ENCODE data around the gene CNTN1. TPM values are rescaled to one million over a fixed set of nuclear protein-coding genes. Genes with fewer than 3 reads are reported as not detected.

CNTN1 gene
- total and polyA plus RNA-seq, 2 donors (not counting 1 experiment from before 2014, with no cell fraction given): not detected

- no peak overlapping the region for H3K4me3 Mint-ChIP-seq
- H3K9me3 Mint-ChIP-seq (ENCODE audit: insufficient read depth): peaks cover 5% of the 10 kb centered on the region
- H3K36me3 ChIP-seq (replicated peaks in 1 of 2; ENCODE audit: control extremely low read depth in 1 of 2, control insufficient read depth in 1 of 2, extremely low read depth in 1 of 2, insufficient read depth in 2 of 2, low read length in 1 of 2): no peaks in the 10 kb centered on the region
- no peak overlapping the region for H3K27ac Mint-ChIP-seq
- H3K79me2 ChIP-seq (ENCODE audit: control insufficient read depth, insufficient read depth, low read length): no peaks in the 10 kb centered on the region
- no peaks in the 10 kb centered on the region for H3K4me1 ChIP-seq (ENCODE audit: control insufficient read depth in 2 of 2, insufficient read depth in 2 of 2, low read length in 2 of 2)
- DNase-seq (no peak), ATAC-seq (ENCODE audit: low read depth) (no peak)
- H2AFZ ChIP-seq (ENCODE audit: insufficient read depth, low read depth, low read length, poor library complexity, severe bottlenecking): no peak overlapping the region
- intact Hi-C loops (cut with micrococcal nuclease): no loop called here
- H3K27me3 ChIP-seq (replicated peaks in 1 of 4; ENCODE audit: control extremely low read depth in 1 of 4, control insufficient read depth in 3 of 4, insufficient read depth in 4 of 4, low read length in 3 of 4): no peaks in the 10 kb centered on the region
- H3K9me3 ChIP-seq (ENCODE audit: control extremely low read depth in 1 of 3, control insufficient read depth in 2 of 3, insufficient read depth in 1 of 3, low read length in 2 of 3): no peaks in the 10 kb centered on the region
- H3K4me2 ChIP-seq (replicated peaks; ENCODE audit: low read depth, low read length, poor library complexity, severe bottlenecking): no peak overlapping the region
- ChIA-PET POLR2A (no interaction called here), CTCF (no interaction called here)
- TF ChIP-seq CTCF (IDR thresholded peaks at IDR 0.05) (no peak), EZH2 (IDR thresholded peaks at IDR 0.05; ENCODE audit: borderline replicate concordance, insufficient read depth, low read depth, low read length, poor library complexity, severe bottlenecking) (no peak)
- H3K27ac ChIP-seq (ENCODE audit: low read length in 2 of 2): no peak overlapping the region
- H3K27me3 Mint-ChIP-seq: no peaks in the 10 kb centered on the region
- no peaks in the 10 kb centered on the region for H3K4me1 Mint-ChIP-seq
- no peak overlapping the region for H3K9ac ChIP-seq (ENCODE audit: low read length)
- no peak overlapping the region for H3K4me3 ChIP-seq (ENCODE audit: control extremely low read depth in 1 of 5, extremely low read depth in 1 of 5, insufficient read depth in 1 of 5, low read depth in 2 of 5, low read length in 4 of 5)
- H4K20me1 ChIP-seq (ENCODE audit: control insufficient read depth, insufficient read depth, low read length, poor library complexity, severe bottlenecking): no peaks in the 10 kb centered on the region
Measured at GRCh38 chr12:40738856-40739255, 46.6 kb downstream of the CNTN1 start.

GRCh38 chr12:40742041-40742440, 49.8 kb downstream of the CNTN1 start:
- DNase-seq (no peak), ATAC-seq (ENCODE audit: low read depth) (no peak)
- no peaks in the 10 kb centered on the region for H3K27me3 ChIP-seq (replicated peaks in 1 of 4; ENCODE audit: control extremely low read depth in 1 of 4, control insufficient read depth in 3 of 4, insufficient read depth in 4 of 4, low read length in 3 of 4)
- H3K36me3 ChIP-seq (replicated peaks in 1 of 2; ENCODE audit: control extremely low read depth in 1 of 2, control insufficient read depth in 1 of 2, extremely low read depth in 1 of 2, insufficient read depth in 2 of 2, low read length in 1 of 2): no peaks in the 10 kb centered on the region
- H3K79me2 ChIP-seq (ENCODE audit: control insufficient read depth, insufficient read depth, low read length): no peaks in the 10 kb centered on the region
- no peaks in the 10 kb centered on the region for H3K4me1 Mint-ChIP-seq
- H3K4me1 ChIP-seq (ENCODE audit: control insufficient read depth in 2 of 2, insufficient read depth in 2 of 2, low read length in 2 of 2): no peaks in the 10 kb centered on the region
- no peak overlapping the region for H2AFZ ChIP-seq (ENCODE audit: insufficient read depth, low read depth, low read length, poor library complexity, severe bottlenecking)
- peaks cover 5% of the 10 kb centered on the region for H3K9me3 Mint-ChIP-seq (ENCODE audit: insufficient read depth)
- intact Hi-C loops (cut with micrococcal nuclease): no loop called here
- H3K27ac ChIP-seq (ENCODE audit: low read length in 2 of 2): no peak overlapping the region
- POLR2A ChIA-PET: no interaction called here
- no peak overlapping the region for H3K4me2 ChIP-seq (replicated peaks; ENCODE audit: low read depth, low read length, poor library complexity, severe bottlenecking)
- no peak overlapping the region for H3K27ac Mint-ChIP-seq
- TF ChIP-seq CTCF (IDR thresholded peaks at IDR 0.05) (no peak), EZH2 (IDR thresholded peaks at IDR 0.05; ENCODE audit: borderline replicate concordance, insufficient read depth, low read depth, low read length, poor library complexity, severe bottlenecking) (no peak)
- no peaks in the 10 kb centered on the region for H4K20me1 ChIP-seq (ENCODE audit: control insufficient read depth, insufficient read depth, low read length, poor library complexity, severe bottlenecking)
- no peak overlapping the region for H3K4me3 ChIP-seq (ENCODE audit: control extremely low read depth in 1 of 5, extremely low read depth in 1 of 5, insufficient read depth in 1 of 5, low read depth in 2 of 5, low read length in 4 of 5)
- no CpG with 5 or more reads among the region's 2 CpGs for WGBS (ENCODE audit: insufficient coverage)
- no peaks in the 10 kb centered on the region for H3K9me3 ChIP-seq (ENCODE audit: control extremely low read depth in 1 of 3, control insufficient read depth in 2 of 3, insufficient read depth in 1 of 3, low read length in 2 of 3)
- H3K9ac ChIP-seq (ENCODE audit: low read length): no peak overlapping the region
- H3K4me3 Mint-ChIP-seq: no peak overlapping the region
- CTCF ChIA-PET: no interaction called here
- H3K27me3 Mint-ChIP-seq: no peaks in the 10 kb centered on the region
